Mucosa of stomach (tissue), 1 donor: ENCODE measurements around the gene LHFPL5.

Experiments used
- H3K27me3 ChIP-seq: one replicate; pipeline ENCODE4 v1.7.0; 2013; ENCODE audit warnings: mild to moderate bottlenecking, low read length; ENCODE audit not compliant: control insufficient read depth, insufficient read depth
- H3K36me3 ChIP-seq: one replicate; pipeline ENCODE4 v1.7.0; 2013; ENCODE audit warnings: low read length; ENCODE audit not compliant: control insufficient read depth, insufficient read depth
- H3K4me1 ChIP-seq: one replicate; pipeline ENCODE4 v1.7.0; 2013; ENCODE audit warnings: mild to moderate bottlenecking, low read length; ENCODE audit not compliant: control insufficient read depth, insufficient read depth
- H3K4me3 ChIP-seq: one replicate; pipeline ENCODE4 v1.7.0; 2013; ENCODE audit warnings: low read length
- H3K9ac ChIP-seq: one replicate; pipeline ENCODE4 v1.7.0; 2013; ENCODE audit warnings: mild to moderate bottlenecking, low read length, moderate library complexity
- H3K9me3 ChIP-seq: one replicate; pipeline ENCODE4 v1.7.0; 2013; ENCODE audit warnings: mild to moderate bottlenecking, low read length, moderate library complexity; ENCODE audit not compliant: control insufficient read depth
- donor health status: Pancreatic carcinoma.

The LHFPL5 gene

DNA sequence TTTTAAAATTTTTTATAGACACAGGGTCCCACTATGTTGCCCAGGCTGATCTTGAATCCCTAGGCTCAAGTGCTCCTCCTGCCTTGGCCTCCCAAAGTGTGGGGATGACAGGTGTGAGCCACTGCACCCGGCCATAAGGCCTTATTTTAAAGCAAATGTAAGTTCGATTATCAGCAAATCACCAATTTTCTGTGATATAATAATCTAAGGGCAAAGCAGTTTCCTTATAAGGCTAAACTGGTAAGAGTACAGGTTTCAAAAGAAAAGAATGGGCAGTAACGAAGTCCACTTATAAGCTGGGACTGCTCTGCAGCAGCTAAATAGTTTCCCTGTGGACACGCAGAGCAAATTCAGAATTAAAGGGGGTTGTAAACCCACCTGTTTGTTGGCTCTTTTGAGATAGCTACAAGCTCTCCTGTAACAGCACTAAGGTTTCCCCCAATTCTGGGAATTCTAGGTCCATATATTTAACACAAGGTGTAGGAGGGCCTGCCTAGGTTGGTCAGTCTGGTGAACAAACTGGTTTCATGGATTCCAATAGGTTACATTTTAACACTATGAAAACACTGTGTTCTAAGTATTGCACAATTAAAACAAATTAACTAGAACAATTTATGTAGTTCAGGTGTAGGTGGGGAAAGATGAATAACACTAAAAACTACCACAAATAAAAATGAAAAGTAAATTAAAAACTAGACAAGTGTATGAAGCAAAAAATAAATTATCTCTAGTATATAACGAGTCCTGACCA lies 26.3 kb downstream of the LHFPL5 start:
- H3K4me1 ChIP-seq: no peaks in the 10 kb centered on the region
- H3K4me3 ChIP-seq: no peak overlapping the region
- H3K36me3 ChIP-seq: no peaks in the 10 kb centered on the region
- H3K27me3 ChIP-seq: no peaks in the 10 kb centered on the region
- no peaks in the 10 kb centered on the region for H3K9me3 ChIP-seq
- H3K9ac ChIP-seq: no peak overlapping the region

DNA sequence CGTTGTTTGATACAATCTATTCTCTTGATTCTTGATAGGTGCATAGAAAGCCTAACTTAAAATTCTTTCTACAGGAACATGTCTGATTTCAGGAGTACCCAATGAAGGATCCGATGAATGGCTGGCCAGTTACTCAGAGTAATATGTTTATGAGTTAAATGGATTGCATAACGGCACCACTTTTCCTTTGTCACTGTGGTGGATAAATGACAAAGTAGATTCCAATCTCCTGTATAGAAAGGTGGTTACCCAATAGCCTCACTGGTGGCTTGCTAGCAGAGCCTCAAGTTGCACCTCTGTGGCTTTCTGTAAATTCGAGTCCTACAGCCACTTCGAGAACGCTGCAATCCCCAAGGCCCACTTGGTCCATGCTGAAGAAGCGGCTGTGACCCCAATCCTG lies 28.4 kb downstream of the LHFPL5 start:
- no peak overlapping the region for H3K4me3 ChIP-seq
- no peaks in the 10 kb centered on the region for H3K4me1 ChIP-seq
- no peaks in the 10 kb centered on the region for H3K9me3 ChIP-seq
- H3K9ac ChIP-seq: no peak overlapping the region
- H3K36me3 ChIP-seq: no peaks in the 10 kb centered on the region
- no peaks in the 10 kb centered on the region for H3K27me3 ChIP-seq

DNA sequence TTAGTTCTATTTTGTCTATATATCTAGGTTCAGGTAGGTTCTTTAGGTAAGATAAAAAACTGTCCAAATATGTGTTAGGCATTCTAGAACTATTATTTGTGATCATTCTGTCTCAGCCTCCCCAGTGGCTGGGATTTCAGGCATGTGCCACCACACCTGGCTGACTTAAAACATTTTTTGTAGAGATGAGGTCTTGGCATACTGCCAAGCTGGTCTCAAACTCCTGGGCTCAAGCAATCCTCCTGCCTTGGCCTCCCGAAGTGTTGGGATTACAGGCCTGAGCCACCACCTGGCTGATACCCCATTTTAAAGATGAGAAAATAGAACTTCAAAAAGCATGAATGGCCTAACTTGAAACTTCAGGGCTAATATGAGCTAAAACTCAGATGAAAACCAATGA lies 33.9 kb downstream of the LHFPL5 start:
- Histone ChIP-seq H3K36me3 (no peaks in the 10 kb centered on the region), H3K9ac (no peak overlapping the region)

DNA sequence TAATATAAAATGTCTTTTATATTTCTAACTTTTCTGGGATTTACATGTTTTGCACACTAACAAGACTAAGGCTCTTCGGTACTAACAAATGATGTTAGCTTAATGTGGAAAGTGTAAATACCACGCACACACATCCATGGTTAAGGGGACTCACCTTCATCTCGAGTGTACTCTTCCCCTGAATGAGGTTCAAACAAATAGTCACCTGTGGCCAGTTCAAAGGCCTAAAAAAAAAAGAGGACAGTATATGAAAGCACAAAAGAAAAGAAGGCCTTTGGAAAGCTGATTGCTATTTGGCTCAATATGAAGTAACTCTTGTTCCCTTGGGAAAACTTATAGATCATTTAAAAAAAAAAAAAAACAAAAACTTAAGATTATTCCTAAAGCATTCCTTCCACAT lies 37.2 kb downstream of the LHFPL5 start:
- Histone ChIP-seq H3K4me1 (no peaks in the 10 kb centered on the region), H3K27me3 (no peaks in the 10 kb centered on the region), H3K4me3 (no peak overlapping the region), H3K36me3 (no peaks in the 10 kb centered on the region), H3K9ac (no peak overlapping the region), H3K9me3 (no peaks in the 10 kb centered on the region)

More for the DNA sequence above, 33.9 kb downstream of the LHFPL5 start:
- Histone ChIP-seq H3K27me3 (no peaks in the 10 kb centered on the region), H3K4me1 (no peaks in the 10 kb centered on the region), H3K4me3 (no peak overlapping the region), H3K9me3 (no peaks in the 10 kb centered on the region)

DNA sequence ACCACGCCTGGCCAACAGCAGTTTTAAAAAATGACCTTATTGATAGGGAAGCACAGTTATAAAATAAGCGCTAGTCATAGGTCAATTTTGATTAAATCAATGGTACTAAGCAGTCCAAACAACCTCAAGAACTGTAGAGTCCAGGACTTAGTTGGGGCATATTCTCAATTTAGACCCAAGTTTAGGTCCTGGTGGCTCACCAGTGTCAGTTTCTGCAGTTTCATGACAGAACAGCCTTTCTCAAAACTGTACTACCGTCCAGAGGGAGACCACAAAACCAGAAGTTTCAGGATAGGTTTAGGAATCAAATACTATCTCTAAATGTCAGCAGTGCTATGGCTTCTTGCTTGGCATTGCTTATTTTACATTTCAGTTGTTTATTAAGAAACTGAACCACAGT lies 39.1 kb downstream of the LHFPL5 start:
- Histone ChIP-seq H3K9ac (no peak overlapping the region), H3K36me3 (no peaks in the 10 kb centered on the region), H3K4me3 (no peak overlapping the region), H3K9me3 (no peaks in the 10 kb centered on the region), H3K4me1 (no peaks in the 10 kb centered on the region), H3K27me3 (no peaks in the 10 kb centered on the region)

DNA sequence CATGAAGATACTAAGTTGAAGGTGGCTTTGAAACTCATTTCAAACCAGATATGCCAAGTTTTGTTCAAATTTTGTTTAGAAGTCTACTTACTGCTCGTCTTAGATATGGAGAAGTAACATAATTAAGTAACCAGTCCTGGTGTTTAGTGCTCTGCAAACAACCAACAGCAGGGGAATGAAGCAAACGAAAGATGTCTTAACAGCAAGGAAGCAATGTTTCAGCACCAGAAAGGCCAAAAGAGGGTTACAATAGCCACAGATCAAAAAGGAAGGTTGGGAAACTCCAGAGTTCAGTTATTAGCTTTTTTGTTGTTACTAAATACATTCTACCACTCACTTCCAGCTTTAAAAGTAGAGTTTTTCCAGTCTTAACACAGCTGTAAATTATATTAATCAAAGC lies 45.1 kb downstream of the LHFPL5 start:
- Histone ChIP-seq H3K4me1 (no peaks in the 10 kb centered on the region), H3K36me3 (no peaks in the 10 kb centered on the region), H3K9ac (no peak overlapping the region), H3K27me3 (no peaks in the 10 kb centered on the region), H3K4me3 (no peak overlapping the region), H3K9me3 (no peaks in the 10 kb centered on the region)

DNA sequence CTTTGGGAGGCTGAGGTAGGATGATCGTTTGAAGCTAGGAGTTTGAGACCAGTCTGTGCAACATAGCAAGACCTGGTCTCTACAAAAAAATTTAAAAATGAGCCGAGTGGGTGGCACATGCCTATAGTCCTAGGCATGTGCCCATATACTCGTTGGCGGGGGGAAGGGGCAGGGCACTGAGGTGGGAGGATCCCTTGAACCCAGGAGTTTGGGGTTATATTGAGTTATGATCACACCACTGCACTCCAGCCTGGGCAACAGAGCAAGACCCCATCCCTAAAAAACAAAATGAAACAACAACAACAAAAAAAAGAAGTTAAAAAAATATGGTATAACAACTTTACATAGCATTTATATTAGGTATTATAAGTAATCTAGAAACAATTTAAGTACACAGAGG lies 47.8 kb downstream of the LHFPL5 start:
- Histone ChIP-seq H3K9ac (no peak overlapping the region), H3K9me3 (no peaks in the 10 kb centered on the region), H3K4me1 (no peaks in the 10 kb centered on the region), H3K36me3 (no peaks in the 10 kb centered on the region), H3K4me3 (no peak overlapping the region), H3K27me3 (no peaks in the 10 kb centered on the region)

DNA sequence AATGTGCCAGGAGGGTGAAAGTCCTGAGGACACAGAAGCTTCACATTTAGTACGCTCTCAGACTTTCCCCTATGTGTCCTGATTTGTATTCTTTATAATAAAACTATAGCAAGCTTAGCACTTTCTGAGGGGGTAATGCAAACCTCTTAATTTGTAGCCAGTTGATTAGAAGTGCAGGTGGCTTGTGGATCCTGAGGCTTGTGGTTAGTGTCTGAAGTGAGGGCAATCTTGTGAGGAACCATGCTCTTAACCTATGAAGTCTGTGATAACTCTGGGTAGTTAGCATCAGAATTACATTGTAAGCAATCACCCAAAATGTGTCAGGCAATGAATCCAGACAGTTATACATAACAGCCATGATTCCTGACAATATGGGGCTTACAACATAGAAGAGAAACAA lies 51.1 kb downstream of the LHFPL5 start:
- peaks cover 3% of the 10 kb centered on the region for H3K36me3 ChIP-seq
- no peak overlapping the region for H3K9ac ChIP-seq
- no peaks in the 10 kb centered on the region for H3K27me3 ChIP-seq
- H3K4me3 ChIP-seq: no peak overlapping the region
- no peaks in the 10 kb centered on the region for H3K4me1 ChIP-seq
- H3K9me3 ChIP-seq: no peaks in the 10 kb centered on the region

DNA sequence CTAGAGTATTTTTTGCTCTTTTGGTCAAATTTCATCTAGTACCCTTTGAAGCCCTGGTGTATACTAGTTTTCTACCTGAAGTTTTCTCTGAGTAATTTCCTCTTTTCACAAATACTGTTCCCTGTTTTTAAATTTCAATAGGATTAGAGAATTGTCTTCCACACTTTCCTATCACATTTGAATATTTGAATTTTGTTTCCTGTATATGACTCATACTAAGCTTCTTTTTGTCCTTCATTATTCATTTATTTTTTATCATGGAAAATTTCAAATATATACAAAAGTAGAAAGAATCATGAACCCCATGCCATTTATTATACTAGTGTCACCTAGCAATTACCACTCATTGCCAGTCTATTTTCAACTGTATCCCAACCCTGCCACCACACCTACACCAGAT lies 52.7 kb downstream of the LHFPL5 start:
- Histone ChIP-seq H3K9me3 (no peaks in the 10 kb centered on the region), H3K36me3 (peaks cover 9% of the 10 kb centered on the region), H3K27me3 (no peaks in the 10 kb centered on the region), H3K4me3 (no peak overlapping the region), H3K9ac (no peak overlapping the region), H3K4me1 (no peaks in the 10 kb centered on the region)

DNA sequence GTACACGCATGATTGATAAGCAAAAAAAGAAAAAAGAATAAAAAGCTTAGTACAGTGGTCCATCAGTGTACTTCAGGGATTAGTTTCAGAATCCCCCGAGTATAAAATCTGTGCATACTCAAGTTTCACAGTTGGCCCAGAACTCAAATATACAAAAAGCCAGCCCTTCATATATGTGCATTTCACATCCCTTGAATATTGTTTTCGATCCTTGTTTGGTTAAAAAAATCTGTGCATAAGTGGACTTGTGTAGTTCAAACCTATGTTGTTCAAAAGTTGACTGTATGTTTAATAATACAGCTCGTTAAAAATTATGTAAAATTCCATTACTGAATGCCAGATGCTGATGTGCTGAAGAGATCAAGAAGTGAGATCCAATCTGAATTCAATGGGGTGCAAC lies 54.2 kb downstream of the LHFPL5 start:
- H3K36me3 ChIP-seq: peaks cover 9% of the 10 kb centered on the region
- H3K9me3 ChIP-seq: no peaks in the 10 kb centered on the region
- H3K27me3 ChIP-seq: no peaks in the 10 kb centered on the region
- H3K9ac ChIP-seq: no peak overlapping the region
- no peaks in the 10 kb centered on the region for H3K4me1 ChIP-seq
- no peak overlapping the region for H3K4me3 ChIP-seq
